ENCODE data around the gene ENAH. TPM values are rescaled to one million over a fixed set of nuclear protein-coding genes. Genes with fewer than 3 reads are reported as not detected.

ENAH gene
- total RNA-seq, 1 experiment from 2014 or later, result 103 TPM

DNA sequence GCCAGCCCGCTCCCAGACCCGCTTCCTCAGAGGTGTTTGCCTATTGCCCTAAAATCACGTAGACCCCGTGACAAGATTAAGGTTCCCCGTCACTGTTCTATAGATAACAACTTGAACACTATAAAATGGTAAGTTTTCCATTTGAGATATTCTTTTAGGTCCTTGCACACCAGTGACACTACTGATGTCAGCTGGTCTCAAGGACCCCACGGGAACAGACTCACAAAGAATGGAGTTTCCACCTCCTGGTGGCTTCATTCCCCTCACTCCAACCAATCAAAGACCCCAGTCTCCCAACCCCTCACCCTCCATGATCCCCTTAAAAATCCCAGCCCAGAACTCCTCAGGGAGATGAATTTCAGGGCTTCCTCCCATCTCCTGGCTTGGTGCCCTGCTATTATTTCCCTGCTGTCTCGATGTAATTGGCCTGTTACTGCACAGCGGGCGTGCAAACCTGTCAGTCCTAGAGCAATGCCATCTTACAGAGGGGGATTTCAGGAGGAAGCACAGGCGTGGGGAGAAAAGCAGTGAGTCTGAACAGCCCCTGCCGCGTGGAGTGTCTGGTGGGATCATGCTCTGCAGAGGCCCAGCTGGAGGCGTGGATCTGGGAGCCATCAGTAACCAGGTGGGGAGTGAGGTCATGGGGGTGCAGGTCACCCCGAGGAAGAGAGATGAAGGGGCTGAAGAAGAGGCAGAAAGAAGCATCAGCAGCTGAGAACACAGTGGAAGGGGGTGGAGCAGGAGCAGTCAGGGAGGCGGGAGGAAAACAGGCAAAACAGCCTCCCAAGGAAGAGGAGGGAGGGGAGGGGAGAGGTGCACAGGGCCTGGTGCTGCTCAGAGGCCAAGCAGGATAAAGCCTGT is 190.0 kb downstream of the ENAH start:
- H3K4me3 Mint-ChIP-seq (ENCODE audit: low read depth, unreplicated experiment), result no peak overlapping the region
- CTCF ChIA-PET, result no interaction called here
- H3K9me3 Mint-ChIP-seq (ENCODE audit: low read depth, unreplicated experiment), result no peaks in the 10 kb centered on the region
- no peak for DNase-seq
- peaks cover 67% of the 10 kb centered on the region for H3K4me1 Mint-ChIP-seq (ENCODE audit: low read depth, unreplicated experiment)
- intact Hi-C loops (cut with micrococcal nuclease; ENCODE audit: unreplicated experiment), result no loop called here
- TF ChIP-seq, protein P1, sequence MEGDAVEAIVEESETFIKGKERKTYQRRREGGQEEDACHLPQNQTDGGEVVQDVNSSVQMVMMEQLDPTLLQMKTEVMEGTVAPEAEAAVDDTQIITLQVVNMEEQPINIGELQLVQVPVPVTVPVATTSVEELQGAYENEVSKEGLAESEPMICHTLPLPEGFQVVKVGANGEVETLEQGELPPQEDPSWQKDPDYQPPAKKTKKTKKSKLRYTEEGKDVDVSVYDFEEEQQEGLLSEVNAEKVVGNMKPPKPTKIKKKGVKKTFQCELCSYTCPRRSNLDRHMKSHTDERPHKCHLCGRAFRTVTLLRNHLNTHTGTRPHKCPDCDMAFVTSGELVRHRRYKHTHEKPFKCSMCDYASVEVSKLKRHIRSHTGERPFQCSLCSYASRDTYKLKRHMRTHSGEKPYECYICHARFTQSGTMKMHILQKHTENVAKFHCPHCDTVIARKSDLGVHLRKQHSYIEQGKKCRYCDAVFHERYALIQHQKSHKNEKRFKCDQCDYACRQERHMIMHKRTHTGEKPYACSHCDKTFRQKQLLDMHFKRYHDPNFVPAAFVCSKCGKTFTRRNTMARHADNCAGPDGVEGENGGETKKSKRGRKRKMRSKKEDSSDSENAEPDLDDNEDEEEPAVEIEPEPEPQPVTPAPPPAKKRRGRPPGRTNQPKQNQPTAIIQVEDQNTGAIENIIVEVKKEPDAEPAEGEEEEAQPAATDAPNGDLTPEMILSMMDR (IDR thresholded peaks at IDR 0.05; ENCODE audit: unreplicated experiment), result no peak
- peak overlapping the region; percentile 23 for H3K27ac Mint-ChIP-seq (ENCODE audit: unreplicated experiment)
- BruUV-seq (replicated peaks), result no TSS peak
- H3K36me3 Mint-ChIP-seq (ENCODE audit: insufficient read depth, unreplicated experiment), result peaks cover 5% of the 10 kb centered on the region
- no peaks in the 10 kb centered on the region for H3K27me3 Mint-ChIP-seq (ENCODE audit: unreplicated experiment)

- intact Hi-C loops (cut with micrococcal nuclease; ENCODE audit: unreplicated experiment), result no loop called here
- Mint-ChIP-seq H3K4me1 (ENCODE audit: low read depth, unreplicated experiment) (peaks cover 67% of the 10 kb centered on the region), H3K36me3 (ENCODE audit: insufficient read depth, unreplicated experiment) (peaks cover 5% of the 10 kb centered on the region), H3K27me3 (ENCODE audit: unreplicated experiment) (no peaks in the 10 kb centered on the region), H3K27ac (ENCODE audit: unreplicated experiment) (no peak overlapping the region), H3K4me3 (ENCODE audit: low read depth, unreplicated experiment) (no peak overlapping the region), H3K9me3 (ENCODE audit: low read depth, unreplicated experiment) (no peaks in the 10 kb centered on the region)
- CTCF ChIA-PET, result no interaction called here
- TF ChIP-seq, protein P1 (IDR thresholded peaks at IDR 0.05; ENCODE audit: unreplicated experiment), result no peak
- DNase-seq, result no peak
- no TSS peak for BruUV-seq (replicated peaks)
These were observed 190.6 kb downstream of the ENAH start for GRCh38 chr1:225462429-225462713.

DNA sequence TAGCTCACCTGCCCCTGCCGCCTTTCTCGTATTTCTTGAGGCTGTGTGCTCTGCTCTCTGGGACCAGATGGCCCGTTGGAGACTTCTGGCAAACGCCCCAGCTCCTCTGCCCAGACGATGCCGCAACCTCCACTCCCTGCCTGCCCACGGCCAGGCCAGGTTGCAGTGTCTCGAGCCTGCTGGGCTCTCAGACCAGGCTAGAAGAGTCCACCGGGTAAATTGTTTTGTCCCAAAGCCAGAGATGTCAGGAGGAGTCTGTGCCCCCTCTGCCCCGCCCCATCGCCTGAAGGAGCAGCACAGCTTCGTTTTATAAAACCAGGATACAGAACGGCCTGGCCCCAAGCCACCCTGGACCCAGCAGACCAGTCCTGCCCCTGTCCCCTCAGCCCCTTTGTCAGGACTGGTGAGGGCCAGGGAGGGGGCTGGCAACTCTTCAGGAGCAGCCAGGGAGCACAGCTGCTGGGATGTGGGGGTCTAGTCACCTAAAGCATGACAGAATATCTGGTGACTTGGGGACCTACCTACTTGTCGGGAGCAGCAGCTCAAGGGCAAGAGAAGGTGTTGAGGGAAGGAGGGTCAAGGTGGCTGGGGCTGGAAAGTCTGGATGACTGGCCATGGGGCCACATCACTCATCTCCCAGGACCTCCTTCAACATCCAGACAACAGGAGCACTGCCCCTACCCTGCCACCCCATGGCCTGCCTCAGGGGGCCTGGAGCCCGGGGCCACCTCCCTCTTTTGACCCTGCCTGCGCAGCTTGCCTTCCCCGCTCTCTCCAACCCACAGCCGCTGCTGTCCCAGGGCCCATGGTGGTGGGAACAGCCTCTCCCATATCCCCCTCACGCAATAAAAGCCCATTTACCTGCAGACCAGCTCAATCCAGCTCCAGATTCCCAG is 191.1 kb downstream of the ENAH start:
- Mint-ChIP-seq H3K4me3 (ENCODE audit: low read depth, unreplicated experiment) (no peak overlapping the region), H3K27ac (ENCODE audit: unreplicated experiment) (no peak overlapping the region), H3K27me3 (ENCODE audit: unreplicated experiment) (no peaks in the 10 kb centered on the region), H3K4me1 (ENCODE audit: low read depth, unreplicated experiment) (peaks cover 67% of the 10 kb centered on the region), H3K9me3 (ENCODE audit: low read depth, unreplicated experiment) (no peaks in the 10 kb centered on the region), H3K36me3 (ENCODE audit: insufficient read depth, unreplicated experiment) (peaks cover 5% of the 10 kb centered on the region)
- TF ChIP-seq, protein P1 (IDR thresholded peaks at IDR 0.05; ENCODE audit: unreplicated experiment), result no peak
- BruUV-seq (replicated peaks), result no TSS peak
- no peak for DNase-seq
- CTCF ChIA-PET, result interaction anchor here (1.0 to 1.1 kb wide), 2 partner anchors 19 to 36 kb away, joined by 3 to 4 read pairs; no protein-coding TSS in a partner anchor
- intact Hi-C loops (cut with micrococcal nuclease; ENCODE audit: unreplicated experiment), result no loop called here

DNA sequence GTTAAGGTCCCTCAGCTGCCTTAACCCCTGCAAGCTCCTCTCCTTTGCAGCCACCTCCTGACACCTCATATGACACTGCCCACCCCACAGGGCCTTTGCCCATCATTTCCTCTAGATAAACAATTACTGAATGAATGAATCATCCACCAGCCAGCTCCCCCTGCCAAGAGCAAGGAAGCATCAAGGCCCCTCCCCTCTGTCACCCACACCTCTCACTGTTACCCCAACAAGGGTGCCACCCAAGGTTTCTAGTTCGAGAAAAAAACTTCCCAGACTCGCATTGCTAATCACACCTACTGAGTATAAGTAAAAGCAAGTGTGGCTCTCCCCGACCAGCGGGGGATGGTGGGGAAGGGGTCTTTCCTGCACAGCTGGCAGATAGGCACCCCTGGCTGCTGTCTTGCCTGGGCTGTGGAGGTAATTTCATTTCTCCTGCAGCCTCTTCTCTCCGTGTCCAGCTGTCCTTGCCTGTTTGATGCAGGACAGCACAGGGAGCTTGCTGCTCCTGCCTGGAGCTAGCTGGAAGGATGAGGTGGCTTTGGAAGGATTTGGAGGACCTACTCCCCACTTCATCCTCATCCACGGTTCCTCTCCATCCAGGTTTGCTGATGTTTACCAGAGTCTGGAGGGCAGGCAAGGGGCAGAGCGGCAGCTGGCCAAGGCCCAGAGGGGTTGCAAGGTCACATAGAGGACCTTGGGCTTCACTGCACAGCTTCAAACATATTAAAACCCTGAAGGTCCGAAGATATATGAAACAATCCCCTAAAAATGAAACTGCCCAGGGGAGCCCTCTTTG is 192.0 kb downstream of the ENAH start:
- DNase-seq, result no peak
- peaks cover 65% of the 10 kb centered on the region for H3K4me1 Mint-ChIP-seq (ENCODE audit: low read depth, unreplicated experiment)
- TF ChIP-seq, protein P1 (IDR thresholded peaks at IDR 0.05; ENCODE audit: unreplicated experiment), result no peak
- H3K27me3 Mint-ChIP-seq (ENCODE audit: unreplicated experiment), result no peaks in the 10 kb centered on the region
- no peak overlapping the region for H3K27ac Mint-ChIP-seq (ENCODE audit: unreplicated experiment)
- H3K36me3 Mint-ChIP-seq (ENCODE audit: insufficient read depth, unreplicated experiment), result peaks cover 5% of the 10 kb centered on the region
- no peak overlapping the region for H3K4me3 Mint-ChIP-seq (ENCODE audit: low read depth, unreplicated experiment)
- CTCF ChIA-PET, result interaction anchor here (0.6 to 1.1 kb wide), 5 partner anchors 12 to 509 kb away, joined by 3 to 4 read pairs (median 4); no protein-coding TSS in a partner anchor
- no TSS peak for BruUV-seq (replicated peaks)
- H3K9me3 Mint-ChIP-seq (ENCODE audit: low read depth, unreplicated experiment), result no peaks in the 10 kb centered on the region
- intact Hi-C loops (cut with micrococcal nuclease; ENCODE audit: unreplicated experiment), result no loop called here

Measured in Calu3 (cell line).